Activated naive CD8-positive, alpha-beta T cell (primary cell): ENCODE data around the gene CSNK2A2.

Experiments used
- H3K27ac Mint-ChIP-seq: one replicate; pipeline ENCODE4 v1.8.0; 2021; ENCODE audit warnings: mixed read lengths
- H3K27me3 Mint-ChIP-seq: one replicate; pipeline ENCODE4 v1.8.0; 2021; ENCODE audit warnings: mixed read lengths
- H3K36me3 Mint-ChIP-seq: one replicate; pipeline ENCODE4 v1.8.0; 2021; ENCODE audit warnings: mixed read lengths
- H3K4me1 Mint-ChIP-seq: one replicate; pipeline ENCODE4 v1.8.0; 2021; ENCODE audit warnings: low read depth, mixed read lengths
- H3K4me3 Mint-ChIP-seq: one replicate; pipeline ENCODE4 v1.8.0; 2021; ENCODE audit warnings: mild to moderate bottlenecking, mixed read lengths
- H3K9me3 Mint-ChIP-seq: one replicate; pipeline ENCODE4 v1.8.0; 2021; ENCODE audit warnings: low read depth, mixed read lengths

The CSNK2A2 gene

DNA sequence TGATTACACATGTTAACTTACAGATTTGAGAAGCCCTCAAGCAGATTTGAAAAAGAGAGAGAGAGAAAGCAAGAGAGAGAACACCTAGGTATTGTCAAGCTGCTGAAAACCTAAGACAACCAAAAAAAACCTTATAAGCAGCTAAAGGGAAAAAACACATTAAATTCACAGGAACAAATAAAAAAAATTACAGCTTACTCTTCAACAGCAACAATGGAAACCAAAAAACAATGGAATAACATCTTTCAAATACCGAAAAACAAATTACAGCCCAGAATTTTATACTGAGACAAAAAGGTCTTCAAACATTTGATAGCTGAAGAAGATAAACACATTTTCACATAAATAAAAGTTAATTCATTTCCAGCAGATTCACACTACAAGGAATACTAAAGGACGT, 60.3 kb downstream of the CSNK2A2 start:
- Mint-ChIP-seq H3K9me3 (peaks cover 8% of the 10 kb centered on the region), H3K27me3 (no peaks in the 10 kb centered on the region), H3K36me3 (peaks cover 21% of the 10 kb centered on the region), H3K27ac (no peak overlapping the region), H3K4me1 (no peaks in the 10 kb centered on the region), H3K4me3 (no peak overlapping the region)

DNA sequence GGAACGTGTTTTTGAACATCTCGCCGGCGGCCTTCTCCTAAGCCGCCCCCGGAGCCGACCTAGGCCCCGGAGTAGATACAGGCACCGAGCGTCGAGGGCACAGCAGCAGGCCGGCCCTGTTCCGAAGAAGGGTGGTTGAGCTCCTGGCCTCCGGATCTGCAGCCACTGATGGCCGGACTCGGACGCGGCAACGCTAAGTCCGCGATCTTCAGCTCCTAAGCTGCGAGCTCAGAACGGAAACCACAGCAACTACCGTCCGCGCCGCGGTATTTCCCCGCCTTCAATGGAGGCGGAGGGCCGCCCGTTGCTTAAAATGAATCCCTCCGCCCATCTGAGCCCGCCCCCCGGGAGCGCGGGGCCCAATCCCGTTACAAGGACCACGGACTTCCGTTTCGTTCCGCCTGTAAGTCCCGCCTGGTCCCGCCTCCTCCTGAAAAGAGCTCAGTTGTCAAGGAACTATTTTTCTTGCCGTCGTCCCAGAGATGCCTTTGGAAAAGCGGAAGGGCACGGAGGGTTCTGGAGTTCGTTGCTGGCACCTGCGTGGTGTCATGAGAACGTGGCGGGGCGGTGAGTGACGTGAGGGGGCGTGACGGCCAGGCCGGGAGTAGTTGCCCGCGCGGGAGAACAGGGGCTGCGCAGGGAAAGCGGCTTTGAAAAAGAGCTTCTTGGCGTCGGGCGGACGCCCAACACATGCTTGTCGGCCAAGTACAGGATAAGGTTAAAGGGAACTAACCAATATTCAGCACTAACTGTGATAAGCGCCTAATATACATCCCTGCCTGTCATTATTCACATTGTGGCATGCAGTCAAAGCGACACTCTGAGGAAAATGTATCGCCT, 68.6 kb downstream of the CSNK2A2 start, which contains the start of gene CFAP20:
CFAP20 (minus strand) TSS at position 285 of the 840 bp plus-strand sequence; CDS start at position 19, 266 bp downstream.
- H3K36me3 Mint-ChIP-seq: no peaks in the 10 kb centered on the region
- no peaks in the 10 kb centered on the region for H3K27me3 Mint-ChIP-seq
- H3K27ac Mint-ChIP-seq: peak within 1 kb of the TSS; percentile 87
- H3K9me3 Mint-ChIP-seq: no peaks in the 10 kb centered on the region
- peak within 1 kb of the TSS; percentile 90 for H3K4me3 Mint-ChIP-seq
- H3K4me1 Mint-ChIP-seq: peaks cover 42% of the 10 kb centered on the region

DNA sequence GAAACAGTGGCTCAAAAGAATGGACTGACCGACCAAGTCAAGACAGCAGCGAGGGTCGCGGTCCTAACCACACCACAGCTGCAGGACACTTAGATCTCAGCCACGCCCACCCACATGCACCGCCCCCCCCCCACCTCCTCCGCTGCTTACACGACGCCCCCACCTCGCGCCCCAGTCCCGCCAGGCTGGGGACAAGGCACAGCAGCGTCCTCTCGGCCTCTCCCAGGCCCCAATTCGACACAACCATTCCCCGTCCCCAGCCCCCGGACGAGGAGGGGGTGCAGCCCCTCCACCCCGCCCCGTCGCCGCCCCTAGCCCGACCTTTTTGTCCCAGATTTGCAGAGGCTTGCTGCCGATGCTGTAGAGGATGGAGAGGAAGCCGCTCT, 69.2 kb downstream of the CSNK2A2 start:
- Mint-ChIP-seq H3K27ac (peak overlapping the region; percentile 87), H3K9me3 (no peaks in the 10 kb centered on the region), H3K36me3 (no peaks in the 10 kb centered on the region), H3K4me3 (peak overlapping the region; percentile 90), H3K27me3 (no peaks in the 10 kb centered on the region), H3K4me1 (peaks cover 48% of the 10 kb centered on the region)

DNA sequence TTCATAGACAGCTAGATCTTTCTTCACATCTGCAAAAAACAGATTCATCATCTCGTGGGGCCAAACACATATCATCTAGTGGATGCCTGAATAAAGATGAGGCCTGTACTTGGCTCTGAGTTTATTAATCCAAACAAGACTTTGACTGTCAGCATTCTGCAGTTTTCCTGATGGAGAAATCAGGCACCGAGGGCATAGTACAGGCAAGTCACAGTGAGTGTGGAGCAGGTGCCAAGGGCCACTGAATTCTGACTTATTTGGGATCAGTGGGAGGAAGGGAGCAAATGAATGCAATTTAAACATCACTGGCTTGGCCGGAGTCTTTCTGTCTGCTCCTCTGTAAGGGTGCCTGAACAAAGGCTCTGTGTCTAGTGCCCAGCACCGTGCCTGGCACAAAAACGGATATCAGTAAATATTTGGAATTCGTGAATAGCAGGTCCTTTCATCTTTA, 69.7 kb downstream of the CSNK2A2 start:
- Mint-ChIP-seq H3K9me3 (no peaks in the 10 kb centered on the region), H3K36me3 (no peaks in the 10 kb centered on the region), H3K27me3 (no peaks in the 10 kb centered on the region), H3K4me1 (peaks cover 50% of the 10 kb centered on the region), H3K27ac (peak overlapping the region; percentile 80), H3K4me3 (peak overlapping the region; percentile 90)

DNA sequence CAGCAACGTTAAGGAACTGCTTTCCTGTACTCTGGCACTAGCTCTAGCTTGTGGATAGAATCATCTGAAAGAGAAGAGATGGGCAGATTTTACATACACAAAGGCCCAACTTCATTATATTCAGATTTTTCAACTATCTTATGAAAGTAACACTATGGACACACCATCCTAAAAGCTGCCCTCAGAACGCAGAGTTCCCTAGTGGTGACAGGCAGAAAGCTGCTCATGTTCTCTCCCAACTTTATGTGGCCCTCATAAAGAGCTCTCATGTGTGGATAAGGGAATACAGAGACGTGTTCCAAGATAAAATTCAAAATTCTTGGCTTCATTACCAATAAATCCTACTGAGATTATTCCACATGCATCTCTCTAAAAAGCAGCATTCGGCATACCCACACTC, 70.3 kb downstream of the CSNK2A2 start:
- no peaks in the 10 kb centered on the region for H3K27me3 Mint-ChIP-seq
- H3K4me3 Mint-ChIP-seq: peak overlapping the region; percentile 90
- no peaks in the 10 kb centered on the region for H3K9me3 Mint-ChIP-seq
- peak overlapping the region; percentile 80 for H3K27ac Mint-ChIP-seq
- H3K4me1 Mint-ChIP-seq: peaks cover 52% of the 10 kb centered on the region
- no peaks in the 10 kb centered on the region for H3K36me3 Mint-ChIP-seq

DNA sequence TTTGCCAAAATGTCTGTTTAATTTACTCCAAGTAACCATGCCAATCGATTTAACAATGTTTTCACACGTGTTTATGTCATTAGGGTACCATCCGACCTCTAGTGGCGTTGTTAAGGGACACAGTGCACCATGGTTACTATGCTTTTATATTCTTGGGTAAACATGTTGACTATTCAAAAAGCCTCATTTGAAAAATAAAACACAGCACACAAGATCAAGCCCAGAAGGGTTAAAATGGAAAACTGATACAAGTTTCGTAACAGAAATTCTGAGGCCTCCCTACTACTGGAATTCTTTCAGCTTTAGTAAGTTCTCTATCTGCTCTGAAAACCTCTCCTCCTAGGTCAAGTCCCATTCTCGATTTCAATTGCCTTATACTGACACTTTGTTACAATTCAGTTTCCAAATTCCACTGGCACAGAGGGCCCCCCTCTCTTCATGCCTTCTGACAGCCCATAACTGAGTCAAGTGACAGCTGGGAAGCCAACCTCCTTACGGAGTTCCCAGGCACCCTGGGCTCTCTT, 70.8 kb downstream of the CSNK2A2 start:
- Mint-ChIP-seq H3K27me3 (no peaks in the 10 kb centered on the region), H3K4me3 (peak overlapping the region; percentile 90), H3K36me3 (no peaks in the 10 kb centered on the region), H3K4me1 (peaks cover 54% of the 10 kb centered on the region), H3K27ac (peak overlapping the region; percentile 0), H3K9me3 (no peaks in the 10 kb centered on the region)

DNA sequence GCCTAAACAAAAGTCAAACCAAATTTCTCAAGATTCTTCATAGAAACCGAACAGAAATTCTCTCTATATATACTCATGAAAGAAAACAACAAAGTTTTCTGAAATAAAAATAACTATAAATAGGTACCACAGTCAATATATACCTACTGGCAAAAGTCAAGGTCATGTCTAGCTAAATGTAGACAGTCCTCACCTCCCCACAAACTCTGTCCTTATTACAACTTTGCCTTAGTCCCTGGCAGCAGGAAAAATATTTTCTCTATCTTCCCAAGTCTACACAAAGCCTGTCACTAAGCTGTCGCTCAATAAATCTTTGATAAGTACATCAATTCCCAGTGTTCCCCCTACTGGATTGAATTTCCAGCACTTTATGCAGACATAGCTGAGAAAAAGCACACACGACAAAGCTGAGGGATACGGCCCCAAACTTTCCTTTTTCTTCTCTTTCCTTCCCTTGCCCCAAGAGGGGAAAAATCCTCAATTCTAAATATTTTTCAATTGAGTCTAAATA, 71.4 kb downstream of the CSNK2A2 start:
- Mint-ChIP-seq H3K4me1 (peaks cover 60% of the 10 kb centered on the region), H3K27ac (no peak overlapping the region), H3K9me3 (no peaks in the 10 kb centered on the region)

DNA sequence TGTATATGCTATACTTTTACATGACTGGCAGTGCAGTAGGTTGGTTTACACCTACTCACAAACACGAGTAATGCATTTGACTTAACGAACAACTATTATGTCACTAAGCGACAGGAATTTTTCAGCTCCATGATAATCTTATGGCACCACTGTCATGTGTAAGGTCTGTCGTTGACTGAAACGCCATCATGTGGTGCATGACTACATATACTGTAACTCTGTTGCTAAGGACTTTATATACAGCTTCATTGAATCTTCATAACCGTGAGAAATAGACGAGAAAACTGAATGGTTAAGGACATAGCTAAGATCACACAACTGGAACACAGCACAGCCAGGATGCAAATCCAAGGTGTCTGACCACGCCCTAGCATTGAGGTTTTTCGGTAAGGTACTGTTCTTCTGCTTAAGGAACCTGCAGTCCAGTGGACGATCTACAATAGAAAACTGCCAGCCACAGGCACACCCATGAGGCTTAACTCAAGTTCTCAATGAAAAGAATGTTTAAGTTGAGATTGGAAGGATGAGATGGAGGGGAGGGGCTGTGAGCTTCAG, 72.0 kb downstream of the CSNK2A2 start:
- H3K27ac Mint-ChIP-seq: peak overlapping the region; percentile 46
- no peaks in the 10 kb centered on the region for H3K36me3 Mint-ChIP-seq
- peaks cover 64% of the 10 kb centered on the region for H3K4me1 Mint-ChIP-seq
- H3K9me3 Mint-ChIP-seq: no peaks in the 10 kb centered on the region
- H3K4me3 Mint-ChIP-seq: peak overlapping the region; percentile 90
- no peaks in the 10 kb centered on the region for H3K27me3 Mint-ChIP-seq

More for the DNA sequence above, 71.4 kb downstream of the CSNK2A2 start:
- Mint-ChIP-seq H3K36me3 (no peaks in the 10 kb centered on the region), H3K4me3 (peak overlapping the region; percentile 90), H3K27me3 (no peaks in the 10 kb centered on the region)

DNA sequence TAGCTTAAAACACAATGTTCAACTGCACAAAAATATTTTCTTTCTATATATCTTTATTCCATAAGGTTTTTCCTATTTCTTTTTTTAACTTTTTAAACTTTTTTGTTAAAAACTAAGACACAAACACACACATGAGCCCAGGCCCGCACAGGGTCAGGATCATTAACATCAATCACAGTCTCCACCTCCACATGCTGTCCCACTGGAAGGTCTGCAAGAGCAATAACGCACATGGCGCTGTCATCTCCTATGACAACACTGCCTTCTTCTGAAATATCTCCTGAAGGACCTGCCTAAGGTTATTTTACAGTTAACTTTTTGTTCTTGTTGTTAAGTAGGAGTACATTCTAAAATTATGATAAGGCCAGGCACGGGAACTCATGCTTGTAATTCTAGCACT, 72.9 kb downstream of the CSNK2A2 start:
- no peak overlapping the region for H3K4me3 Mint-ChIP-seq
- H3K4me1 Mint-ChIP-seq: peaks cover 70% of the 10 kb centered on the region
- H3K36me3 Mint-ChIP-seq: peaks cover under 1% of the 10 kb centered on the region
- H3K9me3 Mint-ChIP-seq: no peaks in the 10 kb centered on the region
- H3K27ac Mint-ChIP-seq: no peak overlapping the region
- H3K27me3 Mint-ChIP-seq: no peaks in the 10 kb centered on the region

DNA sequence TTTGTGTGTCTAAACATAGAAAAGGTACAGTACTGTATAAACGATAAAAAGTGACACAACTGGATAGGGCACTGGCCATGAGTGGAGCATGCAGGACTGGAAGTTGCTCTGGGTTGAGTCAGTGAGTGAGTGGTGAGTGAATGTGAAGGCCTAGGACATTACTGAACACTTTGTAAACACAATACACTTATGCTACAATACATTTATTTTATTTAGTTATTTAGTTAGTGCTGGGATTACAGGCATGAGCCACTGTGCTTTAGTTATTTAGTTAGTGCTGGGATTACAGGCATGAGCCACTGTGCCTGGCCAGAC, 73.3 kb downstream of the CSNK2A2 start:
- peaks cover 2% of the 10 kb centered on the region for H3K36me3 Mint-ChIP-seq
- no peak overlapping the region for H3K4me3 Mint-ChIP-seq
- H3K9me3 Mint-ChIP-seq: no peaks in the 10 kb centered on the region
- H3K27me3 Mint-ChIP-seq: no peaks in the 10 kb centered on the region
- peaks cover 70% of the 10 kb centered on the region for H3K4me1 Mint-ChIP-seq
- no peak overlapping the region for H3K27ac Mint-ChIP-seq

DNA sequence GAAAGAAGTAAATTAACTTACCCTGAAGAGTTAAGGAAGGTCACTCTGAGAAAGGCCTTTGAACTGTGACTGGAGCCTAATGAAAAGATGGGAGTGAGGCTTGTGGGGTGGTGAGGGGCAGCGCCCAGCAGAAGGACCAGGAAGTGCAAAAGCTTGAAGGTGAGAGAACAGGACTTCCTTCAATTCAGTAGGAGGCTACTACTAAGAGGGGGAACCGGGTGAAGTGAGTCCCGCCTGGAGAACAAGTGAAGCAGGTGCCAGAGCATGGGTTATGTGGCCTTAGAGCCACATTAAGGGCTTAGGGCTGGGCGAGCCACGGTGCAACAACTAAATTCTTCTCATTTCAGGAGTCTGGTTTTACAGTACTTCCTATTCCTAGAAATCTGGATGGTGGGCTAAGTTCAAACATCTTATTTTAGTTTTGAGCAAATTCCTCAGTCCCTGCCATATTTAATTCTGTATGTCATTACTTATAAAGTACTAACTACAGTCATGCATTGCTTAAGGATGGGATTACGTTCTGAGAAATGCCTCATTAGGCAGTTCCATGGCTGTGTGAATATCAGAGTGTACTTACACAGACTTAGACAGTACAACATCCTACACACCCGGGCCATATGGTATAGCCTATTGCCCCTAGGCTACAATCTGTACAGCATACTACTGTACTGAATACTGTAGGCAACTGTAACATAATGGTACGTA, 73.9 kb downstream of the CSNK2A2 start:
- Mint-ChIP-seq H3K4me1 (peaks cover 69% of the 10 kb centered on the region), H3K27ac (no peak overlapping the region), H3K4me3 (peak overlapping the region; percentile 3)

DNA sequence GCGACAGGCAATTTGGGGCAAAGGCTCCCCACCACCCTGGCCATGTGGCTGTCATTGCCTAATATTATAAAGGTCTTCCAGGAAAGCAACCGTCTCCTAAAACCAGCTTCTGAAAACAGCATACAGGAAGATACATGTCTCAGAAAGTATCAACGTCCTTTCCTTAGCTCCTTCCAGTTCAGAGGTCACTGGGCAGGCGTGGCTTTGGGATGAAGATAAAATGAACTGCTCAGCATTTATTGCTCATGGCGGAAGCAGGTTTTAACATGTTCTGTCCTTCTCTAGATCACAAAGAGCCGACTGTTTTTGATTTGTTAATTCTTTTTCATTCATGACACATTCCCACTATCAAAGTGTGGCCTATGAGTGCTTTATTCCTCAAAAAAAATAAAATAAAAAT, 76.8 kb downstream of the CSNK2A2 start:
- H3K27ac Mint-ChIP-seq: no peak overlapping the region
- no peak overlapping the region for H3K4me3 Mint-ChIP-seq
- peaks cover 6% of the 10 kb centered on the region for H3K36me3 Mint-ChIP-seq
- no peaks in the 10 kb centered on the region for H3K27me3 Mint-ChIP-seq
- H3K4me1 Mint-ChIP-seq: peaks cover 53% of the 10 kb centered on the region
- no peaks in the 10 kb centered on the region for H3K9me3 Mint-ChIP-seq

More for the DNA sequence above, 73.9 kb downstream of the CSNK2A2 start:
- Mint-ChIP-seq H3K27me3 (no peaks in the 10 kb centered on the region), H3K36me3 (peaks cover 2% of the 10 kb centered on the region), H3K9me3 (no peaks in the 10 kb centered on the region)

DNA sequence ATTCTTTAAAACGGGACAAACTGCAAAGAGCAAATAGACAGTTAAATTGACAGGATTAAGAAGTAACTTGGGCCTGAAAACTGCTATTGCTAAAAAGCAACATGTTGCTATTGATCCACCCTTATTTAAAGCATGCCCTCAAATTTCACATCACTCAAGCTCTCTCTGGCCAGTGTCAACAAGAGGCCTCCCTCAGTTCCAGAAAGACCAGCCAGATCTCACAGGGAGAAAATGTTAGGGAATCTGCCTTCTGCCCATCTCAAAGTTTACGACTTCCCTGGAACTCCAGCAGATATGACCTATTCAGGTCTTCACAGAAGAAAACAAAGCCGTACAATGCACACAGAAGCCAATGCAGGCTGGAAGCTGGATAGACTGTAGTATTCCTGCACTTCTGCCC, 77.7 kb downstream of the CSNK2A2 start:
- peaks cover 45% of the 10 kb centered on the region for H3K4me1 Mint-ChIP-seq
- no peak overlapping the region for H3K27ac Mint-ChIP-seq
- H3K9me3 Mint-ChIP-seq: no peaks in the 10 kb centered on the region
- no peaks in the 10 kb centered on the region for H3K27me3 Mint-ChIP-seq
- no peak overlapping the region for H3K4me3 Mint-ChIP-seq
- H3K36me3 Mint-ChIP-seq: peaks cover 6% of the 10 kb centered on the region

DNA sequence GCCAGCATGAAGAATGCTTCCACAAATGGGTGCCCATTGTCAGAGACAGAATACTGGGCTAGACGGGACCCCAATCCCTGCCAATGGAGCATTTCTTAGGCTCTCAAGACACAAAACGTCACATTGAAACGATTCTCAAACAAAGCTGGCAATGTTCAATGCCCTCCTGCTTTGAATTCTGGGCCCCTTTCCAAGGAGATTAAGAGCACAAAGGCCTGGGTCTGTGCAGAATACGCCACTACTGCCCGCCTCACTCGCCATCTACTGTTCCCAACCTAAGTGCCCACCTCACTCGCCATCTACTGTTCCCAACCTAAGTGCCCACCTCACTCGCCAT, 78.4 kb downstream of the CSNK2A2 start:
- no peak overlapping the region for H3K27ac Mint-ChIP-seq
- no peak overlapping the region for H3K4me3 Mint-ChIP-seq
- H3K36me3 Mint-ChIP-seq: peaks cover 6% of the 10 kb centered on the region
- peaks cover 40% of the 10 kb centered on the region for H3K4me1 Mint-ChIP-seq
- H3K9me3 Mint-ChIP-seq: no peaks in the 10 kb centered on the region
- no peaks in the 10 kb centered on the region for H3K27me3 Mint-ChIP-seq
